ENCODE results near the gene ADGRD1.

- TF ChIP-seq RARB (CRISPR knock-in tag; IDR thresholded peaks at IDR 0.05) = no peak
- TF ChIP-seq BACH2 (CRISPR knock-in tag; IDR thresholded peaks at IDR 0.05; ENCODE audit: borderline replicate concordance) = no peak
- no peak for TF ChIP-seq CREB5 (CRISPR knock-in tag; IDR thresholded peaks at IDR 0.05; ENCODE audit: low read depth)
- TF ChIP-seq PATZ1 (CRISPR knock-in tag; IDR thresholded peaks at IDR 0.05; ENCODE audit: borderline replicate concordance) = no peak
- no peak for TF ChIP-seq ZNF8 (CRISPR knock-in tag; IDR thresholded peaks at IDR 0.05)
- no peak for TF ChIP-seq PPARA (CRISPR knock-in tag; IDR thresholded peaks at IDR 0.05; ENCODE audit: borderline replicate concordance)
- no peak for TF ChIP-seq ESRRG (CRISPR knock-in tag; IDR thresholded peaks at IDR 0.05)
- TF ChIP-seq ZNF565 (CRISPR knock-in tag; conservative IDR thresholded peaks at IDR 0.05; ENCODE audit: low read depth) = no peak
- TF ChIP-seq TSHZ2 (CRISPR knock-in tag; IDR thresholded peaks at IDR 0.05) = no peak
- no peak for TF ChIP-seq ARNTL (CRISPR knock-in tag; IDR thresholded peaks at IDR 0.05; ENCODE audit: borderline replicate concordance, low read depth)
- TF ChIP-seq POU6F1 (CRISPR knock-in tag; IDR thresholded peaks at IDR 0.05; ENCODE audit: borderline replicate concordance, low read depth) = no peak
- no peak for TF ChIP-seq ZNF70 (CRISPR knock-in tag; IDR thresholded peaks at IDR 0.05)
- no peak for TF ChIP-seq TOX (CRISPR knock-in tag; IDR thresholded peaks at IDR 0.05; ENCODE audit: borderline replicate concordance)
- no peak for TF ChIP-seq ISL1 (CRISPR knock-in tag; IDR thresholded peaks at IDR 0.05)
Measured at GRCh38 chr12:130948751-130949150, 5.0 kb upstream of the ADGRD1 start.
